ENCODE measurements around the gene SOX6. TPM values are rescaled to one million over a fixed set of nuclear protein-coding genes. Genes with fewer than 3 reads are reported as not detected.

The SOX6 gene
- total and polyA plus RNA-seq, 2 of the 13 experiments (the other 11 are each of a cell fraction or from before 2014, with no cell fraction given) = 2.6 to 11.2 TPM

- H3K27me3 ChIP-seq (ENCODE audit: control insufficient read depth in 1 of 2, insufficient read depth in 2 of 2, low read length in 2 of 2) = no peaks in the 10 kb centered on the region
- CTCF ChIA-PET (ENCODE audit: low intra/inter-chr PET ratio, low total read pairs) = interaction anchor here (1.2 kb wide), 1 partner anchor 422 kb away, joined by 3 read pairs; no protein-coding TSS in a partner anchor
- no peaks in the 10 kb centered on the region for H3K36me3 ChIP-seq (replicated peaks in 1 of 2; ENCODE audit: control insufficient read depth in 1 of 2, insufficient read depth in 2 of 2, low read length in 2 of 2)
- H3K9me3 ChIP-seq (ENCODE audit: low read length) = no peaks in the 10 kb centered on the region
- H3K27ac ChIP-seq (ENCODE audit: extremely low read length, insufficient read depth, low read length) = no peak overlapping the region
- FAIRE-seq = no peak
- no peaks in the 10 kb centered on the region for H4K20me1 ChIP-seq (ENCODE audit: insufficient read depth, low read length)
- no peak for TF ChIP-seq ZNF747 (CRISPR knock-in tag; IDR thresholded peaks at IDR 0.05; ENCODE audit: borderline replicate concordance)
- no peak for TF ChIP-seq ZNF607 (CRISPR knock-in tag; IDR thresholded peaks at IDR 0.05; ENCODE audit: borderline replicate concordance)
- TF ChIP-seq, protein P1, sequence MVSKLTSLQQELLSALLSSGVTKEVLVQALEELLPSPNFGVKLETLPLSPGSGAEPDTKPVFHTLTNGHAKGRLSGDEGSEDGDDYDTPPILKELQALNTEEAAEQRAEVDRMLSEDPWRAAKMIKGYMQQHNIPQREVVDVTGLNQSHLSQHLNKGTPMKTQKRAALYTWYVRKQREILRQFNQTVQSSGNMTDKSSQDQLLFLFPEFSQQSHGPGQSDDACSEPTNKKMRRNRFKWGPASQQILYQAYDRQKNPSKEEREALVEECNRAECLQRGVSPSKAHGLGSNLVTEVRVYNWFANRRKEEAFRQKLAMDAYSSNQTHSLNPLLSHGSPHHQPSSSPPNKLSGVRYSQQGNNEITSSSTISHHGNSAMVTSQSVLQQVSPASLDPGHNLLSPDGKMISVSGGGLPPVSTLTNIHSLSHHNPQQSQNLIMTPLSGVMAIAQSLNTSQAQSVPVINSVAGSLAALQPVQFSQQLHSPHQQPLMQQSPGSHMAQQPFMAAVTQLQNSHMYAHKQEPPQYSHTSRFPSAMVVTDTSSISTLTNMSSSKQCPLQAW (CRISPR knock-in tag; IDR thresholded peaks at IDR 0.05) = no peak
- TF ChIP-seq, protein P2, sequence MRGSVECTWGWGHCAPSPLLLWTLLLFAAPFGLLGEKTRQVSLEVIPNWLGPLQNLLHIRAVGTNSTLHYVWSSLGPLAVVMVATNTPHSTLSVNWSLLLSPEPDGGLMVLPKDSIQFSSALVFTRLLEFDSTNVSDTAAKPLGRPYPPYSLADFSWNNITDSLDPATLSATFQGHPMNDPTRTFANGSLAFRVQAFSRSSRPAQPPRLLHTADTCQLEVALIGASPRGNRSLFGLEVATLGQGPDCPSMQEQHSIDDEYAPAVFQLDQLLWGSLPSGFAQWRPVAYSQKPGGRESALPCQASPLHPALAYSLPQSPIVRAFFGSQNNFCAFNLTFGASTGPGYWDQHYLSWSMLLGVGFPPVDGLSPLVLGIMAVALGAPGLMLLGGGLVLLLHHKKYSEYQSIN (CRISPR knock-in tag; IDR thresholded peaks at IDR 0.05; ENCODE audit: borderline replicate concordance) = no peak
- TF ChIP-seq, protein P3, sequence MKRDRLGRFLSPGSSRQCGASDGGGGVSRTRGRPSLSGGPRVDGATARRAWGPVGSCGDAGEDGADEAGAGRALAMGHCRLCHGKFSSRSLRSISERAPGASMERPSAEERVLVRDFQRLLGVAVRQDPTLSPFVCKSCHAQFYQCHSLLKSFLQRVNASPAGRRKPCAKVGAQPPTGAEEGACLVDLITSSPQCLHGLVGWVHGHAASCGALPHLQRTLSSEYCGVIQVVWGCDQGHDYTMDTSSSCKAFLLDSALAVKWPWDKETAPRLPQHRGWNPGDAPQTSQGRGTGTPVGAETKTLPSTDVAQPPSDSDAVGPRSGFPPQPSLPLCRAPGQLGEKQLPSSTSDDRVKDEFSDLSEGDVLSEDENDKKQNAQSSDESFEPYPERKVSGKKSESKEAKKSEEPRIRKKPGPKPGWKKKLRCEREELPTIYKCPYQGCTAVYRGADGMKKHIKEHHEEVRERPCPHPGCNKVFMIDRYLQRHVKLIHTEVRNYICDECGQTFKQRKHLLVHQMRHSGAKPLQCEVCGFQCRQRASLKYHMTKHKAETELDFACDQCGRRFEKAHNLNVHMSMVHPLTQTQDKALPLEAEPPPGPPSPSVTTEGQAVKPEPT (CRISPR knock-in tag; IDR thresholded peaks at IDR 0.05; ENCODE audit: low read depth) = no peak
- no peak for TF ChIP-seq ZMYM2 (CRISPR knock-in tag; IDR thresholded peaks at IDR 0.05)
- TF ChIP-seq ZFP36L1 (CRISPR knock-in tag; IDR thresholded peaks at IDR 0.05) = no peak
- TF ChIP-seq ARID2 (CRISPR knock-in tag; IDR thresholded peaks at IDR 0.05; ENCODE audit: borderline replicate concordance) = no peak
- no peak overlapping the region for H3K4me3 ChIP-seq (replicated peaks in 1 of 3; ENCODE audit: insufficient read depth in 1 of 3, low read depth in 2 of 3, low read length in 3 of 3)
- 39% methylated on average over 4 of the region's 4 CpGs for WGBS (ENCODE audit: low lambda C conversion rate)
- peaks cover 49% of the 10 kb centered on the region for H3K4me1 ChIP-seq (ENCODE audit: insufficient read depth, low read length)
- ATAC-seq = no peak
- intact Hi-C loops (cut with micrococcal nuclease; ENCODE audit: unreplicated experiment) (no loop called here), in situ Hi-C loops (cut with HindIII; ENCODE audit: extremely low pct_ligation_motif_present, low pct_unique_long_range_greater_than_20kb) (no loop called here)
- POLR2A ChIA-PET = interaction anchor here (0.9 kb wide), 1 partner anchor 13 kb away, joined by 3 read pairs; no protein-coding TSS in a partner anchor
- DNase-seq (ENCODE audit: low spot score) = no peak
- no peak overlapping the region for H2AFZ ChIP-seq (ENCODE audit: low read length)
- H3K9ac ChIP-seq (ENCODE audit: insufficient read depth, low read depth, low read length) = no peak overlapping the region
- no peaks in the 10 kb centered on the region for H3K79me2 ChIP-seq (ENCODE audit: insufficient read depth, low read length)
- no TSS peak for BruUV-seq (replicated peaks)
- no peak overlapping the region for H3K4me2 ChIP-seq (ENCODE audit: low read depth, low read length)
Measured at GRCh38 chr11:16191868-16192240, 164.5 kb downstream of the SOX6 start.
